Brain microvascular endothelial cell (primary cell): ENCODE data around the gene SNAP29.
"Not testable (repeated sequence)": the region's sequence is repeated elsewhere in the genome, so short reads cannot be mapped to it uniquely, and the experiment has no call there.

Source experiments
- DNase-seq: peaks from one replicate; pipeline ENCODE4 v3.0.0-alpha.2; 2020
- H3K27ac ChIP-seq: fragments of 250-450 bp; sonication (Bioruptor Pico); 2 replicates; pipeline ENCODE4 v1.5.1; 2020; ENCODE audit warnings: mild to moderate bottlenecking, moderate library complexity
- H3K27me3 ChIP-seq: fragments of 250-450 bp; sonication (Bioruptor Pico); replicated peaks from 2 replicates; pipeline ENCODE4 v1.5.1; 2020; ENCODE audit warnings: mild to moderate bottlenecking
- H3K36me3 ChIP-seq: fragments of 250-450 bp; sonication (Bioruptor Pico); replicated peaks from 2 replicates; pipeline ENCODE4 v1.5.1; 2020; ENCODE audit warnings: mild to moderate bottlenecking
- H3K4me3 ChIP-seq: 2 replicates; pipeline ENCODE4 v1.5.1; 2011; ENCODE audit warnings: low read depth, mild to moderate bottlenecking, control low read depth, low read length, moderate library complexity
- CTCF ChIP-seq: IDR thresholded peaks from 2 replicates; pipeline ENCODE4 v1.5.1; 2011; ENCODE audit warnings: low read depth, mild to moderate bottlenecking, moderate library complexity, low read length, control low read depth, inconsistent platforms; ENCODE audit errors: missing control alignments
- in situ Hi-C: cut with HindIII; loops from 2 replicates; pipeline ENCODE4 v1.10.0; 2017; ENCODE audit warnings: low sequenced_read_pairs, low pct_ligation_motif_present

Gene SNAP29

GRCh38 chr22:20931126-20931654 lies 72.4 kb downstream of the SNAP29 start:
- no peak for DNase-seq
- no peak for TF ChIP-seq CTCF
- Histone ChIP-seq H3K27ac (no peak overlapping the region), H3K4me3 (no peak overlapping the region), H3K36me3 (peaks cover 16% of the 10 kb centered on the region), H3K27me3 (no peaks in the 10 kb centered on the region)
- in situ Hi-C loops: no loop called here

GRCh38 chr22:20933910-20934309 lies 75.1 kb downstream of the SNAP29 start:
- DNase-seq: no peak
- TF ChIP-seq CTCF: no peak
- in situ Hi-C loops: no loop called here
- no peaks in the 10 kb centered on the region for H3K27me3 ChIP-seq
- peaks cover 21% of the 10 kb centered on the region for H3K36me3 ChIP-seq
- H3K4me3 ChIP-seq: no peak overlapping the region
- no peak overlapping the region for H3K27ac ChIP-seq

GRCh38 chr22:20935049-20935448 lies 76.2 kb downstream of the SNAP29 start:
- H3K4me3 ChIP-seq, H3K27me3 ChIP-seq, in situ Hi-C loops, DNase-seq, H3K27ac ChIP-seq: not testable (repeated sequence)
- H3K36me3 ChIP-seq: peaks cover 21% of the 10 kb centered on the region

- DNase-seq, H3K27ac ChIP-seq, H3K4me3 ChIP-seq, H3K27me3 ChIP-seq, in situ Hi-C loops: not testable (repeated sequence)
- peaks cover 21% of the 10 kb centered on the region for H3K36me3 ChIP-seq
Observed at GRCh38 chr22:20935780-20936539, 77.2 kb downstream of the SNAP29 start.

GRCh38 chr22:20937031-20937793 lies 78.4 kb downstream of the SNAP29 start:
- in situ Hi-C loops: no loop called here
- no peak for TF ChIP-seq CTCF
- no peak overlapping the region for H3K4me3 ChIP-seq
- peaks cover 21% of the 10 kb centered on the region for H3K36me3 ChIP-seq
- no peaks in the 10 kb centered on the region for H3K27me3 ChIP-seq
- no peak overlapping the region for H3K27ac ChIP-seq
- no peak for DNase-seq

GRCh38 chr22:20937794-20938671 lies 79.2 kb downstream of the SNAP29 start:
- H3K36me3 ChIP-seq: peaks cover 21% of the 10 kb centered on the region
- in situ Hi-C loops: no loop called here

GRCh38 chr22:20939457-20940185 lies 80.8 kb downstream of the SNAP29 start:
- in situ Hi-C loops, H3K4me3 ChIP-seq, H3K27me3 ChIP-seq, H3K27ac ChIP-seq, DNase-seq: not testable (repeated sequence)
- peaks cover 14% of the 10 kb centered on the region for H3K36me3 ChIP-seq

More at GRCh38 chr22:20937794-20938671, 79.2 kb downstream of the SNAP29 start:
- H3K4me3 ChIP-seq: no peak overlapping the region
- H3K27me3 ChIP-seq: no peaks in the 10 kb centered on the region
- H3K27ac ChIP-seq: no peak overlapping the region
- DNase-seq: no peak
- TF ChIP-seq CTCF: no peak
